ENCODE results near the gene CDC42BPB.

CDC42BPB gene

GRCh38 chr14:102906616-102907302 is 150.6 kb downstream of the CDC42BPB start:
- no peak for TF ChIP-seq EZH2 (IDR thresholded peaks at IDR 0.05; ENCODE audit: borderline replicate concordance, low read depth, low read length, severe bottlenecking)
- no peak for ATAC-seq (ENCODE audit: insufficient read depth, low read depth)
- Histone ChIP-seq H3K4me3 (ENCODE audit: low read depth in 1 of 2, low read length in 2 of 2) (no peak overlapping the region), H3K9me3 (ENCODE audit: insufficient read depth, low read length, severe bottlenecking) (no peaks in the 10 kb centered on the region), H3K4me2 (ENCODE audit: insufficient read depth, low read length) (no peak overlapping the region), H3K27ac (ENCODE audit: low read length) (no peak overlapping the region), H3K4me1 (ENCODE audit: insufficient read depth, low read length) (no peaks in the 10 kb centered on the region), H4K20me1 (ENCODE audit: insufficient read depth, low read length) (peaks cover 16% of the 10 kb centered on the region), H2AFZ (ENCODE audit: low read depth, low read length) (no peak overlapping the region), H3K36me3 (ENCODE audit: insufficient read depth, low read length) (peaks cover 56% of the 10 kb centered on the region), H3K9ac (ENCODE audit: low read depth, low read length) (no peak overlapping the region), H3K79me2 (ENCODE audit: insufficient read depth, low read length) (no peaks in the 10 kb centered on the region), H3K27me3 (ENCODE audit: insufficient read depth, low read length, poor library complexity) (no peaks in the 10 kb centered on the region)
- no peak for DNase-seq

- Histone ChIP-seq H3K9ac (ENCODE audit: low read depth, low read length) (no peak overlapping the region), H4K20me1 (ENCODE audit: insufficient read depth, low read length) (peaks cover 16% of the 10 kb centered on the region), H3K79me2 (ENCODE audit: insufficient read depth, low read length) (no peaks in the 10 kb centered on the region), H3K27me3 (ENCODE audit: insufficient read depth, low read length, poor library complexity) (no peaks in the 10 kb centered on the region), H3K27ac (ENCODE audit: low read length) (no peak overlapping the region), H2AFZ (ENCODE audit: low read depth, low read length) (no peak overlapping the region), H3K36me3 (ENCODE audit: insufficient read depth, low read length) (peaks cover 63% of the 10 kb centered on the region), H3K4me2 (ENCODE audit: insufficient read depth, low read length) (no peak overlapping the region), H3K4me1 (ENCODE audit: insufficient read depth, low read length) (no peaks in the 10 kb centered on the region), H3K4me3 (ENCODE audit: low read depth in 1 of 2, low read length in 2 of 2) (no peak overlapping the region), H3K9me3 (ENCODE audit: insufficient read depth, low read length, severe bottlenecking) (no peaks in the 10 kb centered on the region)
- ATAC-seq (ENCODE audit: insufficient read depth, low read depth) (no peak), DNase-seq (no peak)
- TF ChIP-seq CTCF (IDR thresholded peaks at IDR 0.05; ENCODE audit: borderline replicate concordance, extremely low read depth, low read length, poor library complexity, severe bottlenecking), result no peak
- TF ChIP-seq EZH2 (IDR thresholded peaks at IDR 0.05; ENCODE audit: borderline replicate concordance, low read depth, low read length, severe bottlenecking), result no peak
Measured at GRCh38 chr14:102905116-102906108, 151.9 kb downstream of the CDC42BPB start.

- DNase-seq (no peak), ATAC-seq (ENCODE audit: insufficient read depth, low read depth) (no peak)
- Histone ChIP-seq H3K4me2 (ENCODE audit: insufficient read depth, low read length) (no peak overlapping the region), H3K9me3 (ENCODE audit: insufficient read depth, low read length, severe bottlenecking) (no peaks in the 10 kb centered on the region), H3K4me1 (ENCODE audit: insufficient read depth, low read length) (no peaks in the 10 kb centered on the region), H3K4me3 (ENCODE audit: low read depth in 1 of 2, low read length in 2 of 2) (no peak overlapping the region), H3K27ac (ENCODE audit: low read length) (no peak overlapping the region), H4K20me1 (ENCODE audit: insufficient read depth, low read length) (peaks cover 6% of the 10 kb centered on the region), H3K9ac (ENCODE audit: low read depth, low read length) (no peak overlapping the region), H3K79me2 (ENCODE audit: insufficient read depth, low read length) (no peaks in the 10 kb centered on the region), H2AFZ (ENCODE audit: low read depth, low read length) (no peak overlapping the region), H3K27me3 (ENCODE audit: insufficient read depth, low read length, poor library complexity) (no peaks in the 10 kb centered on the region), H3K36me3 (ENCODE audit: insufficient read depth, low read length) (peaks cover 67% of the 10 kb centered on the region)
- TF ChIP-seq CTCF (IDR thresholded peaks at IDR 0.05; ENCODE audit: borderline replicate concordance, extremely low read depth, low read length, poor library complexity, severe bottlenecking) (no peak), EZH2 (IDR thresholded peaks at IDR 0.05; ENCODE audit: borderline replicate concordance, low read depth, low read length, severe bottlenecking) (no peak)
Measured at GRCh38 chr14:102903889-102904512, 153.3 kb downstream of the CDC42BPB start.

Data from DND-41 (cell line).